OCI-LY3 (cell line): Measurements from ENCODE around the gene DYRK1A.

Experiments used
- H2AFZ ChIP-seq: fragments of 200-600, 300-600 bp; shearing (Covaris generic); 2 replicates; pipeline ENCODE4 v1.6.0; 2014; ENCODE audit warnings: antibody characterized with exemption, low read depth, low read length
- H3K27ac ChIP-seq: fragments of 200-600, 300-600 bp; sonication (generic); 2 replicates; pipeline ENCODE4 v1.5.1; 2014; ENCODE audit warnings: mild to moderate bottlenecking, low read length, moderate library complexity, mixed read lengths
- H3K27me3 ChIP-seq: fragments of 200-600, 300-600 bp; sonication (generic); 2 replicates; pipeline ENCODE4 v1.6.1; 2014; ENCODE audit warnings: low read depth, low read length, mixed read lengths
- H3K36me3 ChIP-seq: fragments of 200-600, 300-600 bp; sonication (generic); replicated peaks from 2 replicates; pipeline ENCODE3; 2014; ENCODE audit warnings: low read depth, low read length, mixed read lengths
- H3K4me1 ChIP-seq: fragments of 300-600, 200-600 bp; sonication (generic); 2 replicates; pipeline ENCODE4 v1.6.1; 2014; ENCODE audit warnings: low read length, mixed read lengths
- H3K4me2 ChIP-seq: fragments of 200-600, 300-600 bp; sonication (generic); 2 replicates; pipeline ENCODE4 v1.6.1; 2014; ENCODE audit warnings: low read length, mixed read lengths
- H3K4me3 ChIP-seq: fragments of 300-600, 200-600 bp; sonication (generic); 2 replicates; pipeline ENCODE4 v1.5.1; 2014; ENCODE audit warnings: antibody characterized with exemption, mild to moderate bottlenecking, low read length, moderate library complexity
- H3K79me2 ChIP-seq: fragments of 300-600, 200-600 bp; shearing (Covaris generic); 2 replicates; pipeline ENCODE4 v1.6.1; 2014; ENCODE audit warnings: mild to moderate bottlenecking, low read length, mixed read lengths
- H3K9ac ChIP-seq: fragments of 300-600, 200-600 bp; shearing (Covaris generic); 2 replicates; pipeline ENCODE4 v1.6.0; 2014; ENCODE audit warnings: mild to moderate bottlenecking, low read length, moderate library complexity
- H3K9me3 ChIP-seq: fragments of 200-600, 300-600 bp; shearing (Covaris generic); 2 replicates; pipeline ENCODE4 v1.6.1; 2014; ENCODE audit warnings: low read length, mixed read lengths; ENCODE audit not compliant: insufficient read depth
- H4K20me1 ChIP-seq: fragments of 200-600, 300-600 bp; sonication (generic); 2 replicates; pipeline ENCODE4 v1.6.1; 2016; ENCODE audit warnings: low read length, mixed read lengths; ENCODE audit not compliant: insufficient read depth
- CTCF ChIP-seq: fragments of 200-600, 300-600 bp; sonication (generic); IDR thresholded peaks from 2 replicates; pipeline ENCODE4 v1.5.1; 2014; ENCODE audit warnings: antibody characterized with exemption, low read length, low read depth
- EZH2phosphoT487 ChIP-seq: fragments of 200-600 bp; shearing (Covaris generic); IDR thresholded peaks from 2 replicates; pipeline ENCODE4 v1.6.1; 2018; ENCODE audit warnings: antibody characterized with exemption, mixed run types, low read depth

DYRK1A gene

GRCh38 chr21:37463083-37463801, 96.7 kb downstream of the DYRK1A start:
- H3K27me3 ChIP-seq, result no peaks in the 10 kb centered on the region
- H3K79me2 ChIP-seq, result peaks cover 99% of the 10 kb centered on the region
- no peak overlapping the region for H2AFZ ChIP-seq
- no peak overlapping the region for H3K27ac ChIP-seq
- H3K9me3 ChIP-seq, result no peaks in the 10 kb centered on the region
- TF ChIP-seq EZH2phosphoT487 (no peak), CTCF (peak; percentile 51)
- peak overlapping the region; percentile 46 for H3K4me2 ChIP-seq
- H3K4me1 ChIP-seq, result peaks cover 23% of the 10 kb centered on the region
- H3K36me3 ChIP-seq, result peaks cover 3% of the 10 kb centered on the region
- peak overlapping the region; percentile 38 for H3K4me3 ChIP-seq
- H3K9ac ChIP-seq, result no peak overlapping the region
- H4K20me1 ChIP-seq, result peaks cover 87% of the 10 kb centered on the region

- Histone ChIP-seq H3K9ac (no peak overlapping the region), H3K9me3 (no peaks in the 10 kb centered on the region), H2AFZ (no peak overlapping the region), H3K27ac (no peak overlapping the region), H3K4me2 (no peak overlapping the region), H3K4me3 (no peak overlapping the region), H3K79me2 (peaks cover 99% of the 10 kb centered on the region), H3K27me3 (no peaks in the 10 kb centered on the region), H3K4me1 (peaks cover 15% of the 10 kb centered on the region), H4K20me1 (peaks cover 88% of the 10 kb centered on the region), H3K36me3 (peaks cover 12% of the 10 kb centered on the region)
- TF ChIP-seq CTCF, result no peak
- TF ChIP-seq EZH2phosphoT487, result no peak
These were observed 100.5 kb downstream of the DYRK1A start for GRCh38 chr21:37467082-37467481.

GRCh38 chr21:37468909-37469308, 102.3 kb downstream of the DYRK1A start:
- TF ChIP-seq EZH2phosphoT487 (no peak), CTCF (no peak)
- peaks cover 12% of the 10 kb centered on the region for H3K36me3 ChIP-seq
- H3K9me3 ChIP-seq, result no peaks in the 10 kb centered on the region

DNA sequence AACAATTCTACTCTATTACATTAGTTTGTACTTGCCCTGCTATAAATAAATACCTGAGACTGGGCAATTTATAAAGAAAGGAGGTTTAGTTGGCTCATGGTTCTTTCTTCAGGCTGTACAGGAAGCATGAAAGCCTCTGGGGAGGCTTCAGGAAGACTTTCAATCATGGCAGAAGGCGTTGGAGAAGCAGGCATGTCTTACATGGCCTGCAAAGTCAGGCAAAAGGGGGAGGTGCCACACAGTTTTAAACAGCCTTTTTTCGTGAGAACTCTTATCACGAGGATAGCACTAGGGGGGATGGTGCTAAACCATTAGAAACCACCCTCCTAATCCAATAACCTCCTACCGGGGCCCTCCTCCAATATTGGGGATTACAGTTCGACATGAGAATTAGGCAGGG, 102.9 kb downstream of the DYRK1A start:
- peaks cover 96% of the 10 kb centered on the region for H3K79me2 ChIP-seq
- H4K20me1 ChIP-seq, result peaks cover 72% of the 10 kb centered on the region

More at GRCh38 chr21:37468909-37469308, 102.3 kb downstream of the DYRK1A start:
- Histone ChIP-seq H3K4me3 (no peak overlapping the region), H4K20me1 (peaks cover 75% of the 10 kb centered on the region), H3K4me1 (no peaks in the 10 kb centered on the region), H3K27ac (no peak overlapping the region), H3K9ac (no peak overlapping the region), H3K27me3 (no peaks in the 10 kb centered on the region), H2AFZ (no peak overlapping the region), H3K79me2 (peaks cover 98% of the 10 kb centered on the region), H3K4me2 (no peak overlapping the region)

More for the DNA sequence above, 102.9 kb downstream of the DYRK1A start:
- Histone ChIP-seq H2AFZ (no peak overlapping the region), H3K4me1 (no peaks in the 10 kb centered on the region), H3K4me2 (no peak overlapping the region), H3K4me3 (no peak overlapping the region), H3K27me3 (no peaks in the 10 kb centered on the region), H3K9ac (no peak overlapping the region), H3K9me3 (no peaks in the 10 kb centered on the region), H3K27ac (no peak overlapping the region), H3K36me3 (peaks cover 12% of the 10 kb centered on the region)
- no peak for TF ChIP-seq EZH2phosphoT487
- TF ChIP-seq CTCF, result no peak
